ENCODE results near the gene CYFIP1. TPM values are rescaled to one million over a fixed set of nuclear protein-coding genes. Genes with fewer than 3 reads are reported as not detected.

The CYFIP1 gene
- total and polyA plus RNA-seq, 9 of the 15 experiments (the other 6 are each of a cell fraction or from before 2014, with no cell fraction given) = 3.8 to 59.8 (median 28.3) TPM

GRCh38 chr15:22963641-22964040 is 16.5 kb downstream of the CYFIP1 start:
- no peak overlapping the region for H3K9ac ChIP-seq (ENCODE audit: insufficient read depth in 1 of 2, low read depth in 2 of 2, low read length in 2 of 2)

More at GRCh38 chr15:22963641-22964040, 16.5 kb downstream of the CYFIP1 start:
- no peak overlapping the region for H2AFZ ChIP-seq (ENCODE audit: low read depth, low read length)
- BruUV-seq (replicated peaks) = no TSS peak
- peaks cover 2% of the 10 kb centered on the region; the same call in 1 of the 2 replicates for H4K20me1 ChIP-seq (replicated peaks; ENCODE audit: control insufficient read depth, insufficient read depth, low read length)
- ChIA-PET POLR2A (interaction anchor here (0.9 to 1.0 kb wide), 2 partner anchors 9 to 25 kb away, joined by 3 read pairs; no protein-coding TSS in a partner anchor), CTCF (ENCODE audit: low intra/inter-chr PET ratio) (no interaction called here)
- in situ Hi-C loops (cut with MboI) = no loop called here
- H3K79me2 ChIP-seq (ENCODE audit: control insufficient read depth, insufficient read depth, low read length) = peaks cover 11% of the 10 kb centered on the region
- no peaks in the 10 kb centered on the region for H3K36me3 ChIP-seq (ENCODE audit: control insufficient read depth, insufficient read depth, low read length)
- H3K27me3 ChIP-seq (ENCODE audit: control insufficient read depth in 2 of 2, insufficient read depth in 2 of 2, low read length in 2 of 2) = no peaks in the 10 kb centered on the region; a peak in 1 of 5 replicates
- no peak for DNase-seq (ENCODE audit: extremely low read depth in 1 of 4, low spot score in 3 of 4)
- no peak for FAIRE-seq
- no peak for ATAC-seq
- 88% methylated on average over 12 of the region's 12 CpGs for WGBS (ENCODE audit: insufficient coverage, low coverage, missing lambda C conversion rate)
- TF ChIP-seq MXI1 (IDR thresholded peaks at IDR 0.05; ENCODE audit: low read depth, low read length) (no peak), HOMEZ (CRISPR knock-in tag; IDR thresholded peaks at IDR 0.05) (no peak)
- peaks cover 0 to 15% of the 10 kb centered on the region in 2 experiments; a peak in 2 of 5 replicates for H3K4me1 ChIP-seq (replicated peaks in 1 of 2; ENCODE audit: control insufficient read depth in 2 of 2, insufficient read depth in 2 of 2, low read length in 2 of 2)
- no peak overlapping the region for H3K27ac ChIP-seq (ENCODE audit: extremely low read depth, low read depth, low read length)
- intact Hi-C loops (cut with micrococcal nuclease) = no loop called here
- no peaks in the 10 kb centered on the region for H3K9me3 ChIP-seq (replicated peaks; ENCODE audit: control insufficient read depth, insufficient read depth, low read depth, low read length)
- peaks cover 7% of the 10 kb centered on the region for H3K9me1 ChIP-seq (ENCODE audit: control insufficient read depth, insufficient read depth, low read length)
- H3K4me2 ChIP-seq (ENCODE audit: insufficient read depth, low read length) = no peak overlapping the region
- no peak overlapping the region for H3K4me3 ChIP-seq

All from K562 (cell line).